ENCODE measurements around the gene IFITM1.
"Not testable (repeated sequence)": the region's sequence is repeated elsewhere in the genome, so short reads cannot be mapped to it uniquely, and the experiment has no call there.

IFITM1 gene

DNA sequence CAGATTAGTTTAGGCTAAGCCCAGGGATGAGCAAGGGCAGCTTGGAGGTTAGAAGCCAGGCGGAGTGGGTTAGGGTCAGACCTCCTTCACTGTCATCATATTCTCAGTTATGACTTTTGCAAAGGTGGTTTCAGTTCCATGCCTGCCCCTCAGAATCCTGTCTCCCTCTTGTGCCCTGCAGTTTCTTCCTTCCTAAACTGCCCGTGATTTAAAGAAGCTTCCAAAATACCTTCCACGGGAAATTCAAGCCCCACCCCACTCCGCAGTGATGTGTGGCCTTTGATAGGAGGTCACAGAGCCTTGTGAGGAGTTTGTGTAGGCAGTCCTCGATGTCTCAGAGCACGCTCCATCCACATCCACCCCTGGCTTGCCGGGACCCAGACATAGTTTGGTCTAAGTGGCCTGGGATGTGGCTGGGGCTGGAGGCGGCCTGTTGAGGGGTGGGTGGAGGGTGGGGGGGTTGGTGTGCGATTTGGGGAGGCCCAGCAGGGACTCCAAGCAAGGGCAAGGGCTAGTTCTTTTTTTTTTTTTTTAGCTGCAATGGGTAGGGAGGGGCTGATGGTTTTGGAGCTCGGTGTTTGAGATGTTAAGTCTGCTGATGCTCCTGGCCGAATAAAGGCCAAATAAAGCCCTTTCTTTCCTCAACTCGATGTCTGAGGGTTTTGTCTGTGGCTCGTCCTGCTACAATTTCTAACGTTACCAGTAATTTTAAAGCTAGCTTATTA lies 1.6 kb upstream of the IFITM1 start:
- H3K27ac ChIP-seq (ENCODE audit: low read depth, low read length), result peak overlapping the region; percentile 73
- no peak overlapping the region for H3K4me3 ChIP-seq (ENCODE audit: low read length)
- peak overlapping the region; percentile 54 for H2BK120ac ChIP-seq (ENCODE audit: low read depth, low read length)
- H3K4ac ChIP-seq (ENCODE audit: low read depth, low read length), result peak overlapping the region; percentile 58
- peak overlapping the region; percentile 15 for H3K4me2 ChIP-seq (ENCODE audit: low read length)
- H3K18ac ChIP-seq (ENCODE audit: low read length), result peak overlapping the region; percentile 55
- DNase-seq, result no peak
- WGBS (ENCODE audit: extremely low coverage, insufficient coverage, low lambda C conversion rate), result no CpG with 5 or more reads among the region's 14 CpGs
- H4K8ac ChIP-seq (ENCODE audit: low read depth, low read length), result no peak overlapping the region
- H2AK5ac ChIP-seq (ENCODE audit: low read length), result peak overlapping the region; percentile 67
- peak overlapping the region; percentile 3 for H3K56ac ChIP-seq (ENCODE audit: low read length)
- peaks cover 14% of the 10 kb centered on the region for H3K4me1 ChIP-seq (ENCODE audit: control insufficient read depth, low read depth, low read length)
- H3K79me1 ChIP-seq (ENCODE audit: low read length), result no peaks in the 10 kb centered on the region
- peak overlapping the region; percentile 51 for H3K23ac ChIP-seq (ENCODE audit: low read length)
- H3K79me2 ChIP-seq (ENCODE audit: control insufficient read depth, insufficient read depth, low read length), result peaks cover 30% of the 10 kb centered on the region
- H3K9ac ChIP-seq (ENCODE audit: low read length), result peak overlapping the region; percentile 50
- H3K36me3 ChIP-seq (ENCODE audit: control insufficient read depth, insufficient read depth, low read length), result peaks cover 1% of the 10 kb centered on the region
- peak overlapping the region; percentile 40 for H2BK5ac ChIP-seq (ENCODE audit: low read length)
- H2BK15ac ChIP-seq (replicated peaks; ENCODE audit: low read depth), result no peak overlapping the region
- H3K27me3 ChIP-seq (ENCODE audit: insufficient read depth, low read length, poor library complexity), result no peaks in the 10 kb centered on the region
- no peak overlapping the region for H4K5ac ChIP-seq (ENCODE audit: low read length)

- peak overlapping the region; percentile 66 for H3K4ac ChIP-seq (ENCODE audit: low read depth, low read length)
- H3K9ac ChIP-seq (ENCODE audit: low read length), result peak overlapping the region; percentile 72
- H4K5ac ChIP-seq (ENCODE audit: low read length), result no peak overlapping the region
- no CpG with 5 or more reads among the region's 8 CpGs for WGBS (ENCODE audit: extremely low coverage, insufficient coverage, low lambda C conversion rate)
- H3K18ac ChIP-seq (ENCODE audit: low read length), result peak overlapping the region; percentile 89
- peak overlapping the region; percentile 67 for H4K8ac ChIP-seq (ENCODE audit: low read depth, low read length)
- no peak overlapping the region for H2AK5ac ChIP-seq (ENCODE audit: low read length)
- peak overlapping the region; percentile 95 for H3K27ac ChIP-seq (ENCODE audit: low read depth, low read length)
- H3K4me2 ChIP-seq (ENCODE audit: low read length), result peak overlapping the region; percentile 20
- no peak overlapping the region for H3K4me3 ChIP-seq (ENCODE audit: low read length)
- H3K79me1 ChIP-seq (ENCODE audit: low read length), result no peaks in the 10 kb centered on the region
- H3K79me2 ChIP-seq (ENCODE audit: control insufficient read depth, insufficient read depth, low read length), result peaks cover 30% of the 10 kb centered on the region
- H3K4me1 ChIP-seq (ENCODE audit: control insufficient read depth, low read depth, low read length), result peaks cover 16% of the 10 kb centered on the region
- H2BK5ac ChIP-seq (ENCODE audit: low read length), result peak overlapping the region; percentile 87
- H3K27me3 ChIP-seq (ENCODE audit: insufficient read depth, low read length, poor library complexity), result no peaks in the 10 kb centered on the region
- H3K56ac ChIP-seq (ENCODE audit: low read length), result peak overlapping the region; percentile 89
- no peak overlapping the region for H3K23ac ChIP-seq (ENCODE audit: low read length)
- DNase-seq, result peak; percentile 57
- H2BK15ac ChIP-seq (replicated peaks; ENCODE audit: low read depth), result no peak overlapping the region
- peaks cover 1% of the 10 kb centered on the region for H3K36me3 ChIP-seq (ENCODE audit: control insufficient read depth, insufficient read depth, low read length)
- H2BK120ac ChIP-seq (ENCODE audit: low read depth, low read length), result peak overlapping the region; percentile 49
These were observed 495 bp upstream of the IFITM1 start for GRCh38 chr11:313304-313786.

- H2BK15ac ChIP-seq (replicated peaks; ENCODE audit: low read depth); H4K5ac ChIP-seq (ENCODE audit: low read length); DNase-seq; H2BK120ac ChIP-seq (ENCODE audit: low read depth, low read length); H3K4ac ChIP-seq (ENCODE audit: low read depth, low read length); H4K8ac ChIP-seq (ENCODE audit: low read depth, low read length); H3K27me3 ChIP-seq (ENCODE audit: insufficient read depth, low read length, poor library complexity); H3K79me1 ChIP-seq (ENCODE audit: low read length); H2AK5ac ChIP-seq (ENCODE audit: low read length); H3K36me3 ChIP-seq (ENCODE audit: control insufficient read depth, insufficient read depth, low read length): not testable (repeated sequence)
- H3K79me2 ChIP-seq (ENCODE audit: control insufficient read depth, insufficient read depth, low read length), result peaks cover 26% of the 10 kb centered on the region
- H3K56ac ChIP-seq (ENCODE audit: low read length), result peak overlapping the region; percentile 85
- H3K9ac ChIP-seq (ENCODE audit: low read length), result peak overlapping the region; percentile 87
- H3K27ac ChIP-seq (ENCODE audit: low read depth, low read length), result peak overlapping the region; percentile 46
- peak overlapping the region; percentile 52 for H3K4me3 ChIP-seq (ENCODE audit: low read length)
- H3K23ac ChIP-seq (ENCODE audit: low read length), result peak overlapping the region; percentile 80
- H2BK5ac ChIP-seq (ENCODE audit: low read length), result peak overlapping the region; percentile 80
- peak overlapping the region; percentile 33 for H3K4me2 ChIP-seq (ENCODE audit: low read length)
- H3K18ac ChIP-seq (ENCODE audit: low read length), result peak overlapping the region; percentile 42
- H3K4me1 ChIP-seq (ENCODE audit: control insufficient read depth, low read depth, low read length), result peaks cover 11% of the 10 kb centered on the region
- no CpG with 5 or more reads among the region's 6 CpGs for WGBS (ENCODE audit: extremely low coverage, insufficient coverage, low lambda C conversion rate)
These were observed 675 bp downstream of the IFITM1 start for GRCh38 chr11:314554-314875.

DNA sequence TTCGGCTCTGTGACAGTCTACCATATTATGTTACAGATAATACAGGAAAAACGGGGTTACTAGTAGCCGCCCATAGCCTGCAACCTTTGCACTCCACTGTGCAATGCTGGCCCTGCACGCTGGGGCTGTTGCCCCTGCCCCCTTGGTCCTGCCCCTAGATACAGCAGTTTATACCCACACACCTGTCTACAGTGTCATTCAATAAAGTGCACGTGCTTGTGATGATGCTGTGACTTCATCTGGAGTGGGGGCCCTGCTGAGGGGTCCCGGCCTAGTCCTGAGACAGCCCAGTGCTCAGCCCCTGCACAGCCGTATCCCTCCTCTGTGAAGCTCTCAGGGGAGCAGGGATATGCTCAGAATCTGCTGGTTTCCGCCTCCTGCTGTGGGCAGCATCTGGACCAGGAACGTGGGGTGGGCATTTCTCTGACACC lies 1.2 kb downstream of the IFITM1 start:
- Histone ChIP-seq H2BK120ac (ENCODE audit: low read depth, low read length) (no peak overlapping the region), H3K56ac (ENCODE audit: low read length) (peak overlapping the region; percentile 85), H3K79me1 (ENCODE audit: low read length) (no peaks in the 10 kb centered on the region), H3K4me1 (ENCODE audit: control insufficient read depth, low read depth, low read length) (peaks cover 9% of the 10 kb centered on the region), H3K4ac (ENCODE audit: low read depth, low read length) (peak overlapping the region; percentile 75), H3K9ac (ENCODE audit: low read length) (peak overlapping the region; percentile 87), H2AK5ac (ENCODE audit: low read length) (no peak overlapping the region), H3K79me2 (ENCODE audit: control insufficient read depth, insufficient read depth, low read length) (peaks cover 27% of the 10 kb centered on the region), H3K18ac (ENCODE audit: low read length) (peak overlapping the region; percentile 83), H4K5ac (ENCODE audit: low read length) (no peak overlapping the region), H3K4me2 (ENCODE audit: low read length) (peak overlapping the region; percentile 70), H3K27ac (ENCODE audit: low read depth, low read length) (peak overlapping the region; percentile 97), H2BK5ac (ENCODE audit: low read length) (peak overlapping the region; percentile 7), H4K8ac (ENCODE audit: low read depth, low read length) (no peak overlapping the region), H3K27me3 (ENCODE audit: insufficient read depth, low read length, poor library complexity) (no peaks in the 10 kb centered on the region), H2BK15ac (replicated peaks; ENCODE audit: low read depth) (no peak overlapping the region), H3K4me3 (ENCODE audit: low read length) (peak overlapping the region; percentile 88), H3K23ac (ENCODE audit: low read length) (peak overlapping the region; percentile 54), H3K36me3 (ENCODE audit: control insufficient read depth, insufficient read depth, low read length) (peaks cover 1% of the 10 kb centered on the region)
- no peak for DNase-seq
- no CpG with 5 or more reads among the region's 9 CpGs for WGBS (ENCODE audit: extremely low coverage, insufficient coverage, low lambda C conversion rate)

DNA sequence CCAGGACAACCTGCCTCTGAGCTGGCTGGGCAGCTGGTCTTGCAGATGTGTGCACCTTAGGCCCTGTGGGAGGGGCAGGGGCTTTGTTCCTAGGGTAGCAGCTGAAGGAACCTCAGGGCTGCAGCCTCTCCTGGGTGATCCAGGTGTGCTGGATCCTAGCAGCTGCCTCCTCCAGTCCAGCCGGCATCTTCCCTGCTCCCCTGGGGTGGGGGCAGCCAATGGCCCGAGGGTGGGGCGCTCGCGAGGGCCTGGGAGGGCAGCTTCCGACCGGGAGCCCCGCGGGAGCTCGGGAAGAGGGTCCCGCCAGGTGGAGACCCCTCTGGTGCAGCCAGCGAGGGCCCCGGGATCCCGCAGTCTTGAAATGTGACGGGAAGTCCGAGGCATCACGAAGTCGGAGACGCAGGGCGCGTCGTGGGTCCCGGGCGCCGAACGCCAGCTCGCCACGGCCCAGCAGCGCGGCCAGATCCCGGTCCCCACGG lies 1.7 kb downstream of the IFITM1 start:
- no peak overlapping the region for H2AK5ac ChIP-seq (ENCODE audit: low read length)
- peak overlapping the region; percentile 75 for H3K4ac ChIP-seq (ENCODE audit: low read depth, low read length)
- H3K4me1 ChIP-seq (ENCODE audit: control insufficient read depth, low read depth, low read length), result peaks cover 9% of the 10 kb centered on the region
- no peak for DNase-seq
- peak overlapping the region; percentile 83 for H3K18ac ChIP-seq (ENCODE audit: low read length)
- peaks cover 1% of the 10 kb centered on the region for H3K36me3 ChIP-seq (ENCODE audit: control insufficient read depth, insufficient read depth, low read length)
- peak overlapping the region; percentile 95 for H2BK5ac ChIP-seq (ENCODE audit: low read length)
- peak overlapping the region; percentile 92 for H3K23ac ChIP-seq (ENCODE audit: low read length)
- H2BK15ac ChIP-seq (replicated peaks; ENCODE audit: low read depth), result no peak overlapping the region
- H3K79me1 ChIP-seq (ENCODE audit: low read length), result peaks cover 2% of the 10 kb centered on the region
- peak overlapping the region; percentile 87 for H3K9ac ChIP-seq (ENCODE audit: low read length)
- peaks cover 30% of the 10 kb centered on the region for H3K79me2 ChIP-seq (ENCODE audit: control insufficient read depth, insufficient read depth, low read length)
- no peak overlapping the region for H4K8ac ChIP-seq (ENCODE audit: low read depth, low read length)
- peak overlapping the region; percentile 97 for H3K27ac ChIP-seq (ENCODE audit: low read depth, low read length)
- WGBS (ENCODE audit: extremely low coverage, insufficient coverage, low lambda C conversion rate), result no CpG with 5 or more reads among the region's 32 CpGs
- H4K5ac ChIP-seq (ENCODE audit: low read length), result no peak overlapping the region
- peak overlapping the region; percentile 85 for H3K56ac ChIP-seq (ENCODE audit: low read length)
- H3K4me3 ChIP-seq (ENCODE audit: low read length), result peak overlapping the region; percentile 88
- H3K4me2 ChIP-seq (ENCODE audit: low read length), result peak overlapping the region; percentile 70
- H2BK120ac ChIP-seq (ENCODE audit: low read depth, low read length), result peak overlapping the region; percentile 3
- H3K27me3 ChIP-seq (ENCODE audit: insufficient read depth, low read length, poor library complexity), result no peaks in the 10 kb centered on the region
